HCT116 (cell line): ENCODE data around the gene HLA-E.
"Not testable (repeated sequence)": the region's sequence is repeated elsewhere in the genome, so short reads cannot be mapped to it uniquely, and the experiment has no call there.

Experiments used
- CEBPB ChIP-seq: IDR thresholded peaks from 2 replicates; pipeline ENCODE4 v1.6.1; 2012; ENCODE audit warnings: low read depth
- CTCF ChIP-seq, 3 experiments: fragments of 200-600 bp in 1 of 3; sonication (generic) in 1 of 3; IDR thresholded peaks in 2 of 3; conservative IDR thresholded peaks in 1 of 3; 2 replicates each; pipeline ENCODE4 v1.5.1; 2012 to 2017; ENCODE audit warnings: low read depth in 2 of 3, low read length in 2 of 3, antibody characterized with exemption in 1 of 3, borderline replicate concordance in 1 of 3, control low read depth in 1 of 3, mild to moderate bottlenecking in 1 of 3, mixed read lengths in 1 of 3, mixed run types in 1 of 3, moderate library complexity in 1 of 3; ENCODE audit not compliant: insufficient read depth in 1 of 3
- EZH2 ChIP-seq: fragments of 200-600 bp; sonication (generic); IDR thresholded peaks from 2 replicates; pipeline ENCODE4 v1.6.1; 2017; ENCODE audit warnings: antibody characterized with exemption, mixed run types
- POLR2A ChIP-seq: IDR thresholded peaks from 2 replicates; pipeline ENCODE4 v1.7.0; 2011; ENCODE audit warnings: borderline replicate concordance; ENCODE audit not compliant: insufficient read depth, insufficient read length; ENCODE audit errors: extremely low read depth

- not testable (repeated sequence) for TF ChIP-seq EZH2; CEBPB; POLR2A; CTCF (IDR thresholded peaks at IDR 0.05 in 2 of 3, conservative IDR thresholded peaks at IDR 0.05 in 1 of 3; ENCODE audit: borderline replicate concordance in 1 of 3, insufficient read depth in 1 of 3, low read depth in 2 of 3, low read length in 2 of 3)
These were observed 7.9 kb downstream of the HLA-E start for GRCh38 chr6:30497261-30497599.
